H1 (cell line): ENCODE measurements around the gene EIF4EBP2. TPM values are rescaled to one million over a fixed set of nuclear protein-coding genes. Genes with fewer than 3 reads are reported as not detected.

Source experiments
- CTCF ChIA-PET: fragments of 300-600 bp; sonication (Branson Sonifier 250); formaldehyde crosslinking; loops from one replicate; lab custom pipeline; 2021; ENCODE audit not compliant: partially characterized antibody; lab: Charles Lee
- POLR2A ChIA-PET: fragments of 300-600 bp; sonication (Branson Sonifier 250); formaldehyde crosslinking; loops from one replicate; lab custom pipeline; 2021; ENCODE audit warnings: inconsistent platforms; ENCODE audit not compliant: partially characterized antibody; lab: Charles Lee
- DNase-seq, 2 experiments: peaks; one replicate each; pipeline versions ENCODE4 v3.0.0 to v3.0.0-alpha.2; 2010 to 2022; ENCODE audit warnings: low spot score in 2 of 2, low read depth in 1 of 2, mixed read lengths in 1 of 2
- FAIRE-seq: peaks from 2 replicates; lab custom pipeline; 2011; peaks lifted over from hg19 to GRCh38; lab: Jason Lieb, UNC
- H2AFZ ChIP-seq: 2 replicates; pipeline ENCODE4 v1.8.1; 2012; ENCODE audit warnings: low read length, inconsistent platforms
- H2AK5ac ChIP-seq: 2 replicates; pipeline ENCODE4 v1.6.1; 2013; ENCODE audit warnings: low read depth, low read length
- H2BK120ac ChIP-seq: replicated peaks from 2 replicates; pipeline ENCODE3; 2013; ENCODE audit warnings: low read depth, low read length, inconsistent platforms
- H2BK12ac ChIP-seq: 2 replicates; pipeline ENCODE4 v1.6.1; 2013; ENCODE audit warnings: low read depth, low read length
- H2BK15ac ChIP-seq: 2 replicates; pipeline ENCODE4 v1.6.1; 2013; ENCODE audit warnings: low read length
- H2BK20ac ChIP-seq: 2 replicates; pipeline ENCODE4 v1.6.1; 2013; ENCODE audit warnings: low read length
- H2BK5ac ChIP-seq: 2 replicates; pipeline ENCODE4 v1.6.1; 2013; ENCODE audit warnings: low read depth, low read length
- H3K14ac ChIP-seq: 2 replicates; pipeline ENCODE4 v1.6.1; 2013; ENCODE audit warnings: inconsistent platforms; ENCODE audit not compliant: insufficient read length
- H3K18ac ChIP-seq: 2 replicates; pipeline ENCODE4 v1.6.1; 2013; ENCODE audit warnings: low read length; ENCODE audit errors: extremely low read depth
- H3K23ac ChIP-seq: 2 replicates; pipeline ENCODE4 v1.6.1; 2013; ENCODE audit warnings: inconsistent platforms; ENCODE audit not compliant: insufficient read length
- H3K23me2 ChIP-seq: 2 replicates; pipeline ENCODE4 v1.6.1; 2013; ENCODE audit warnings: low read depth, low read length
- H3K27ac ChIP-seq: 2 replicates; pipeline ENCODE4 v1.6.1; 2011; ENCODE audit warnings: low read depth, low read length, inconsistent platforms
- H3K27me3 ChIP-seq, 4 experiments: replicated peaks in 1 of 4; 1 replicate in 1 of 4; 2 replicates in 3 of 4; pipeline versions ENCODE4 v1.6.1 to v1.8.1; 2011 to 2013; ENCODE audit warnings: low read length in 3 of 4, mild to moderate bottlenecking in 3 of 4, inconsistent platforms in 2 of 4, mixed read lengths in 2 of 4, moderate library complexity in 1 of 4; ENCODE audit not compliant: control insufficient read depth in 3 of 4, insufficient read depth in 3 of 4; ENCODE audit errors: extremely low read depth in 1 of 4
- H3K36me3 ChIP-seq, 4 experiments: 2 replicates each; pipeline versions ENCODE4 v1.6.1 to v1.8.1; 2011 to 2013; ENCODE audit warnings: mild to moderate bottlenecking in 4 of 4, low read length in 3 of 4, moderate library complexity in 2 of 4, control low read depth in 1 of 4, inconsistent platforms in 1 of 4; ENCODE audit not compliant: insufficient read depth in 4 of 4, control insufficient read depth in 2 of 4
- H3K4ac ChIP-seq: replicated peaks from 2 replicates; pipeline ENCODE3; 2013; ENCODE audit warnings: low read length, low read depth, mixed read lengths, inconsistent platforms; ENCODE audit not compliant: insufficient read length
- H3K4me1 ChIP-seq, 4 experiments: replicated peaks in 1 of 4; 1 replicate in 1 of 4; 2 replicates in 3 of 4; pipeline versions ENCODE4 v1.6.1 to v1.8.1; 2011 to 2013; ENCODE audit warnings: low read length in 3 of 4, inconsistent platforms in 2 of 4, mixed read lengths in 1 of 4; ENCODE audit not compliant: insufficient read depth in 4 of 4, control insufficient read depth in 3 of 4
- H3K4me2 ChIP-seq, 2 experiments: 2 replicates each; pipeline versions ENCODE4 v1.6.1 to v1.8.1; 2011 to 2013; ENCODE audit warnings: low read depth in 2 of 2, low read length in 2 of 2, control low read depth in 1 of 2, inconsistent platforms in 1 of 2, mild to moderate bottlenecking in 1 of 2; ENCODE audit not compliant: insufficient read depth in 1 of 2
- H3K4me3 ChIP-seq, 4 experiments: fragments of 200-600, 300-600 bp in 1 of 4; sonication (generic), shearing (Covaris generic), sonication (Bioruptor Twin) in 1 of 4; 2 replicates each; pipeline versions ENCODE4 v1.5.1 to v1.8.1; 2011 to 2016; ENCODE audit warnings: low read length in 4 of 4, low read depth in 3 of 4, control low read depth in 2 of 4, inconsistent platforms in 2 of 4, mild to moderate bottlenecking in 2 of 4, mixed read lengths in 1 of 4, moderate library complexity in 1 of 4; ENCODE audit not compliant: insufficient read depth in 2 of 4; ENCODE audit errors: extremely low read depth in 1 of 4
- H3K56ac ChIP-seq: replicated peaks from 2 replicates; pipeline ENCODE3; 2013; ENCODE audit warnings: low read depth, mild to moderate bottlenecking, mixed read lengths, low read length, inconsistent platforms; ENCODE audit not compliant: insufficient read length
- H3K79me1 ChIP-seq: 2 replicates; pipeline ENCODE4 v1.6.1; 2013; ENCODE audit warnings: low read depth, low read length, control low read depth
- H3K79me2 ChIP-seq, 2 experiments: 2 replicates each; pipeline versions ENCODE4 v1.6.1 to v1.8.1; 2012 to 2013; ENCODE audit warnings: low read length in 2 of 2, mild to moderate bottlenecking in 2 of 2, inconsistent platforms in 1 of 2; ENCODE audit not compliant: insufficient read depth in 2 of 2, control insufficient read depth in 1 of 2
- H3K9ac ChIP-seq, 4 experiments: replicated peaks in 1 of 4; 1 replicate in 1 of 4; 2 replicates in 3 of 4; pipeline versions ENCODE4 v1.6.1 to v1.8.1; 2011 to 2013; ENCODE audit warnings: low read depth in 3 of 4, low read length in 3 of 4, control low read depth in 2 of 4, mild to moderate bottlenecking in 2 of 4, moderate library complexity in 2 of 4, inconsistent platforms in 1 of 4; ENCODE audit errors: extremely low read depth in 1 of 4
- H3K9me3 ChIP-seq, 2 experiments: 2 replicates each; pipeline versions ENCODE4 v1.6.1 to v1.8.1; 2012 to 2013; ENCODE audit warnings: mild to moderate bottlenecking in 2 of 2, moderate library complexity in 2 of 2, control low read depth in 1 of 2, inconsistent platforms in 1 of 2, low read depth in 1 of 2, low read length in 1 of 2, mixed read lengths in 1 of 2; ENCODE audit not compliant: insufficient read depth in 2 of 2
- H4K20me1 ChIP-seq, 2 experiments: replicated peaks in 1 of 2; 2 replicates each; pipeline versions ENCODE3 to v1.8.1; 2011 to 2013; ENCODE audit warnings: inconsistent platforms in 2 of 2, low read length in 2 of 2, mild to moderate bottlenecking in 1 of 2; ENCODE audit not compliant: insufficient read depth in 2 of 2, control insufficient read depth in 1 of 2
- H4K5ac ChIP-seq: 2 replicates; pipeline ENCODE4 v1.6.1; 2013; ENCODE audit warnings: low read length, low read depth, mixed read lengths, inconsistent platforms; ENCODE audit not compliant: insufficient read length
- H4K8ac ChIP-seq: 2 replicates; pipeline ENCODE4 v1.8.0; 2013; ENCODE audit warnings: mild to moderate bottlenecking, moderate library complexity, low read length, inconsistent platforms; ENCODE audit not compliant: insufficient read depth; ENCODE audit errors: extremely low read depth
- H4K91ac ChIP-seq: replicated peaks from 2 replicates; pipeline ENCODE3; 2013; ENCODE audit warnings: low read length, mixed read lengths, inconsistent platforms; ENCODE audit not compliant: insufficient read length
- KDM4A ChIP-seq: IDR thresholded peaks from one replicate; pipeline ENCODE4 v1.7.1; 2012; ENCODE audit warnings: low read depth, mild to moderate bottlenecking, moderate library complexity, low read length, inconsistent platforms; ENCODE audit not compliant: severe bottlenecking
- MAFK ChIP-seq: IDR thresholded peaks from 2 replicates; pipeline ENCODE4 v1.6.1; 2012; ENCODE audit warnings: low read depth, mild to moderate bottlenecking, improper control_type of control experiment, low read length
- NANOG ChIP-seq: IDR thresholded peaks from 2 replicates; pipeline ENCODE4 v1.6.1; 2011; ENCODE audit warnings: low read length, low read depth, mild to moderate bottlenecking, inconsistent platforms; ENCODE audit not compliant: insufficient read depth, poor library complexity, severe bottlenecking
- RFX5 ChIP-seq: IDR thresholded peaks from 2 replicates; pipeline ENCODE4 v1.6.1; 2011; ENCODE audit warnings: low read depth, low read length, improper control_type of control experiment, borderline replicate concordance
- SAP30 ChIP-seq: fragments of 300-600 bp; sonication (generic); IDR thresholded peaks from 2 replicates; pipeline ENCODE4 v1.7.1; 2012; ENCODE audit warnings: low read length, moderate library complexity, mild to moderate bottlenecking, inconsistent platforms; ENCODE audit not compliant: insufficient read depth, insufficient replicate concordance
- SIN3A ChIP-seq, 2 experiments: IDR thresholded peaks in 1 of 2; conservative IDR thresholded peaks in 1 of 2; 2 replicates each; pipeline ENCODE4 v1.6.1; 2011 to 2012; ENCODE audit warnings: low read length in 2 of 2, improper control_type of control experiment in 1 of 2, low read depth in 1 of 2, mild to moderate bottlenecking in 1 of 2
- SIRT6 ChIP-seq: IDR thresholded peaks from one replicate; pipeline ENCODE4 v1.7.1; 2012; ENCODE audit warnings: low read length, inconsistent platforms
- SP4 ChIP-seq: IDR thresholded peaks from 2 replicates; pipeline ENCODE4 v1.6.1; 2012; ENCODE audit warnings: low read length, inconsistent platforms
- TAF7 ChIP-seq: optimal IDR thresholded peaks from 2 replicates; pipeline ENCODE3; 2011; ENCODE audit warnings: low read depth, mild to moderate bottlenecking, inconsistent platforms, low read length, moderate library complexity, borderline replicate concordance
- WGBS, 2 experiments: shearing (Covaris generic) in 1 of 2; methylation state at CpG; one replicate each; pipeline versions ENCODE4 v1.1.6 to v1.1.7; 2013 to 2015; ENCODE audit warnings: low lambda C conversion rate in 2 of 2, mixed read lengths in 2 of 2, inconsistent platforms in 1 of 2, low coverage in 1 of 2, missing lambda C conversion rate in 1 of 2; ENCODE audit not compliant: insufficient replicate concordance in 2 of 2, insufficient coverage in 1 of 2, insufficient read length in 1 of 2; ENCODE audit errors: extremely low coverage in 1 of 2, missing lambda C conversion rate in 1 of 2; 5-methylcytosine and 5-hydroxymethylcytosine counted together
- polyA plus RNA-seq, 7 experiments: library from polyadenylated mRNA; depleted of rRNA in 3 of 7; stranded (reverse) in 5 of 7; unstranded in 2 of 7; fragments of >200 nt in 5 of 7; fragments of 200-250 nt in 2 of 7; gene quantifications; 1 replicate in 5 of 7; 2 replicates in 1 of 7; 4 replicates in 1 of 7; pipeline versions ENCODE4 v1.2.1 to v1.2.3, GENCODE V29; 2011 to 2013; ENCODE audit warnings: missing spikeins in 2 of 7, mixed read lengths in 2 of 7
- total RNA-seq: library from RNA; stranded (reverse); fragmentation: NEBNext Ultra II Directional; extraction: Animal tissue kit (Norgen Biotek cat#: 25700); gene quantifications from 2 replicates; pipeline ENCODE4 v1.2.1, GENCODE V29; 2021
- TF ChIP-seq, protein P1 (sequence below): IDR thresholded peaks from 2 replicates; pipeline ENCODE4 v1.6.1; 2011; ENCODE audit warnings: low read length, improper control_type of control experiment
- TF ChIP-seq, protein P2 (sequence below): IDR thresholded peaks from 2 replicates; pipeline ENCODE4 v1.6.1; 2012; ENCODE audit warnings: inconsistent platforms

EIF4EBP2 gene
- total and polyA plus RNA-seq, 2 of the 8 experiments (the other 6 are each of a cell fraction or from before 2014, with no cell fraction given): 55.3 to 144 TPM

- H3K27me3 ChIP-seq: no peaks in the 10 kb centered on the region
- 100% methylated on average over 2 of the region's 2 CpGs; no CpG with 5 or more reads in 1 of the 2 experiments for WGBS, 2 experiments
- no peaks in the 10 kb centered on the region for H3K23me2 ChIP-seq
- ChIA-PET POLR2A (interaction anchor here (0.7 to 1.2 kb wide), 4 partner anchors 20 to 242 kb away, joined by 3 to 6 read pairs (median 3); partner anchors contain the start of gene PPA1), CTCF (interaction anchor here (0.9 to 18.1 kb wide), 7 partner anchors 12 to 210 kb away, joined by 3 to 329 read pairs (median 10); no protein-coding TSS in a partner anchor)
- H3K4me3 ChIP-seq: no peak overlapping the region
- no peak overlapping the region for H3K9ac ChIP-seq
- DNase-seq (no peak), FAIRE-seq (no peak)
- no peak overlapping the region for H2BK15ac ChIP-seq
- H3K4me1 ChIP-seq: peaks cover 0 to 10% (median 3%) of the 10 kb centered on the region in 4 experiments; a peak in 4 of 7 replicates
- H2AK5ac ChIP-seq: no peak overlapping the region
- peaks cover 0 to 4% of the 10 kb centered on the region in 2 experiments for H4K20me1 ChIP-seq
- no peak overlapping the region for H3K18ac ChIP-seq
- H3K79me2 ChIP-seq: peaks cover 0 to 4% of the 10 kb centered on the region in 2 experiments; a peak in 1 of 4 replicates
- no peak overlapping the region for H4K8ac ChIP-seq
- H2BK12ac ChIP-seq: no peak overlapping the region
- no peak overlapping the region for H3K4me2 ChIP-seq
- no peaks in the 10 kb centered on the region; a peak in 1 of 8 replicates for H3K36me3 ChIP-seq
- no peak overlapping the region for H3K4ac ChIP-seq
- H3K9me3 ChIP-seq: no peaks in the 10 kb centered on the region
- H4K5ac ChIP-seq: no peak overlapping the region
- no peak overlapping the region for H3K23ac ChIP-seq
- H4K91ac ChIP-seq: no peak overlapping the region
- H3K79me1 ChIP-seq: no peaks in the 10 kb centered on the region; the same call in 1 of the 2 replicates
- H2AFZ ChIP-seq: no peak overlapping the region
- no peak overlapping the region for H3K27ac ChIP-seq
- H3K56ac ChIP-seq: no peak overlapping the region
- H2BK5ac ChIP-seq: no peak overlapping the region
- no peak overlapping the region for H2BK120ac ChIP-seq
- no peak overlapping the region for H3K14ac ChIP-seq
- no peak overlapping the region for H2BK20ac ChIP-seq
- TF ChIP-seq SIRT6: no peak
- no peak for TF ChIP-seq SP4
- TF ChIP-seq, protein P1, sequence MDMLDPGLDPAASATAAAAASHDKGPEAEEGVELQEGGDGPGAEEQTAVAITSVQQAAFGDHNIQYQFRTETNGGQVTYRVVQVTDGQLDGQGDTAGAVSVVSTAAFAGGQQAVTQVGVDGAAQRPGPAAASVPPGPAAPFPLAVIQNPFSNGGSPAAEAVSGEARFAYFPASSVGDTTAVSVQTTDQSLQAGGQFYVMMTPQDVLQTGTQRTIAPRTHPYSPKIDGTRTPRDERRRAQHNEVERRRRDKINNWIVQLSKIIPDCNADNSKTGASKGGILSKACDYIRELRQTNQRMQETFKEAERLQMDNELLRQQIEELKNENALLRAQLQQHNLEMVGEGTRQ: no peak
- no peak for TF ChIP-seq KDM4A
- TF ChIP-seq, protein P2, sequence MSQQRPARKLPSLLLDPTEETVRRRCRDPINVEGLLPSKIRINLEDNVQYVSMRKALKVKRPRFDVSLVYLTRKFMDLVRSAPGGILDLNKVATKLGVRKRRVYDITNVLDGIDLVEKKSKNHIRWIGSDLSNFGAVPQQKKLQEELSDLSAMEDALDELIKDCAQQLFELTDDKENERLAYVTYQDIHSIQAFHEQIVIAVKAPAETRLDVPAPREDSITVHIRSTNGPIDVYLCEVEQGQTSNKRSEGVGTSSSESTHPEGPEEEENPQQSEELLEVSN: no peak
- no peak for TF ChIP-seq SIN3A (conservative IDR thresholded peaks at IDR 0.05 in 1 of 2, IDR thresholded peaks at IDR 0.05 in 1 of 2; ENCODE audit: low read depth in 1 of 2, low read length in 2 of 2)
- TF ChIP-seq MAFK: no peak
- TF ChIP-seq RFX5: no peak
- TF ChIP-seq NANOG: no peak
- TF ChIP-seq SAP30: no peak
- TF ChIP-seq TAF7: no peak
Observed at GRCh38 chr10:70360215-70360614, 43.7 kb upstream of the EIF4EBP2 start.
